K562 (cell line): Measurements from ENCODE around the gene ANKRD2. TPM values are rescaled to one million over a fixed set of nuclear protein-coding genes. Genes with fewer than 3 reads are reported as not detected.
A peak's percentile ranks its signal among the peaks of the same experiment; 100 is the strongest.
"Not testable (repeated sequence)": the region's sequence is repeated elsewhere in the genome, so short reads cannot be mapped to it uniquely, and the experiment has no call there.

ENCODE experiments used
- ATAC-seq: fragments of 200-7000 bp; cut with Tn5 transposase; 3 replicates; pipeline ENCODE4 v1.9.1; 2020; ENCODE audit warnings: moderate library complexity
- BruUV-seq: library from RNA; stranded (reverse); fragments of 400-500 nt; replicated peaks from 2 replicates; lab custom pipeline; 2021; lab: Mats Ljungman, UMichigan
- CTCF ChIA-PET: fragments of 300-600 bp; formaldehyde crosslinking; extraction: SDS; loops from one replicate; lab custom pipeline; 2021; ENCODE audit warnings: low intra/inter-chr PET ratio; lab: Yijun Ruan, JAX
- POLR2A ChIA-PET: fragments of 300-600, 350-650 bp; sonication (Branson Sonifier 250); formaldehyde crosslinking; extraction: SDS; loops from one replicate; lab custom pipeline; 2021; ENCODE audit warnings: antibody characterized with exemption, inconsistent platforms; lab: Yijun Ruan, JAX
- DNase-seq, 4 experiments: peaks; one replicate each; pipeline versions ENCODE4 v3.0.0 to v3.0.0-alpha.2; 2011 to 2018; ENCODE audit warnings: low spot score in 3 of 4, mixed read lengths in 3 of 4; ENCODE audit errors: extremely low read depth in 1 of 4
- FAIRE-seq: peaks from 2 replicates; lab custom pipeline; 2011; peaks lifted over from hg19 to GRCh38; lab: Jason Lieb, UNC
- H2AFZ ChIP-seq: 2 replicates; pipeline ENCODE4 v1.6.0; 2011; ENCODE audit warnings: low read depth, low read length, control low read depth, inconsistent platforms
- H3K27ac ChIP-seq: fragments of 200-600 bp; 3 replicates; pipeline ENCODE4 v1.8.0; 2011; ENCODE audit warnings: low read depth, mild to moderate bottlenecking, control low read depth, inconsistent platforms, low read length, moderate library complexity, mixed read lengths; ENCODE audit errors: extremely low read depth
- H3K27me3 ChIP-seq, 2 experiments: fragments of 300-600 bp in 1 of 2; 2 replicates in 1 of 2; 3 replicates in 1 of 2; pipeline versions ENCODE4 v1.6.0 to v1.8.0; 2011; ENCODE audit warnings: inconsistent platforms in 2 of 2, low read length in 2 of 2, mild to moderate bottlenecking in 1 of 2, mixed read lengths in 1 of 2, moderate library complexity in 1 of 2; ENCODE audit not compliant: control insufficient read depth in 2 of 2, insufficient read depth in 2 of 2
- H3K36me3 ChIP-seq: fragments of 300-600 bp; 3 replicates; pipeline ENCODE4 v1.8.0; 2011; ENCODE audit warnings: mild to moderate bottlenecking, low read length, inconsistent platforms; ENCODE audit not compliant: control insufficient read depth, insufficient read depth
- H3K4me1 ChIP-seq, 2 experiments: fragments of 200-600 bp in 1 of 2; replicated peaks in 1 of 2; 2 replicates in 1 of 2; 3 replicates in 1 of 2; pipeline versions ENCODE4 v1.5.1 to v1.8.0; 2011; ENCODE audit warnings: inconsistent platforms in 2 of 2, low read length in 2 of 2, mild to moderate bottlenecking in 1 of 2, mixed read lengths in 1 of 2, moderate library complexity in 1 of 2; ENCODE audit not compliant: control insufficient read depth in 2 of 2, insufficient read depth in 2 of 2
- H3K4me2 ChIP-seq: 2 replicates; pipeline ENCODE4 v1.6.1; 2011; ENCODE audit warnings: low read length, control low read depth, inconsistent platforms, mixed read lengths; ENCODE audit not compliant: insufficient read depth
- H3K4me3 ChIP-seq: fragments of 200-600 bp; sonication (generic), shearing (Covaris generic); 2 replicates; pipeline ENCODE4 v1.5.1; 2016; ENCODE audit warnings: control low read depth, inconsistent platforms
- H3K79me2 ChIP-seq: fragments of 200-600 bp; 3 replicates; pipeline ENCODE4 v1.8.0; 2011; ENCODE audit warnings: low read length, inconsistent platforms; ENCODE audit not compliant: control insufficient read depth, insufficient read depth
- H3K9ac ChIP-seq, 2 experiments: 2 replicates each; pipeline versions ENCODE4 v1.6.0 to v1.6.1; 2011; ENCODE audit warnings: low read depth in 2 of 2, low read length in 2 of 2, control low read depth in 1 of 2, inconsistent platforms in 1 of 2, mild to moderate bottlenecking in 1 of 2, mixed read lengths in 1 of 2; ENCODE audit not compliant: insufficient read depth in 1 of 2
- H3K9me1 ChIP-seq: one replicate; pipeline ENCODE4 v1.6.0; 2011; ENCODE audit warnings: inconsistent platforms, mild to moderate bottlenecking, low read length, moderate library complexity; ENCODE audit not compliant: control insufficient read depth, insufficient read depth
- H3K9me3 ChIP-seq: replicated peaks from 2 replicates; pipeline ENCODE4 v1.5.1; 2011; ENCODE audit warnings: low read depth, low read length, inconsistent platforms; ENCODE audit not compliant: control insufficient read depth, insufficient read depth
- H4K20me1 ChIP-seq: replicated peaks from 2 replicates; pipeline ENCODE4 v1.6.1; 2011; ENCODE audit warnings: low read length, inconsistent platforms, mixed read lengths; ENCODE audit not compliant: control insufficient read depth, insufficient read depth
- CBX3 ChIP-seq, 2 experiments: IDR thresholded peaks; 1 replicate in 1 of 2; 2 replicates in 1 of 2; pipeline ENCODE4 v1.6.1; 2012; ENCODE audit warnings: inconsistent platforms in 2 of 2, low read length in 2 of 2, borderline replicate concordance in 1 of 2, control low read depth in 1 of 2
- CBX5 ChIP-seq: IDR thresholded peaks from 2 replicates; pipeline ENCODE4 v1.6.1; 2014; ENCODE audit warnings: low read depth, borderline replicate concordance
- TRIM24 ChIP-seq, 2 experiments: fragments of 450-650 bp; IDR thresholded peaks; 2 replicates each; pipeline ENCODE4 v1.6.1; 2016
- ZNF280A ChIP-seq: fragments of 450-650 bp; IDR thresholded peaks from 2 replicates; pipeline ENCODE4 v1.6.1; 2018; ENCODE audit warnings: mild to moderate bottlenecking, low read depth; ENCODE audit not compliant: partially characterized antibody
- ZNF57 ChIP-seq: fragments of 450-650 bp; formaldehyde crosslinking; IDR thresholded peaks from 2 replicates; pipeline ENCODE4 v1.4.0; 2020; ENCODE audit warnings: mild to moderate bottlenecking, moderate library complexity
- WGBS: fragments of 100-300 bp; shearing (Covaris generic); methylation state at CpG from one replicate; pipeline ENCODE4 v1.1.6; 2016; ENCODE audit warnings: low coverage, mixed read lengths; ENCODE audit not compliant: insufficient coverage; ENCODE audit errors: missing lambda C conversion rate; 5-methylcytosine and 5-hydroxymethylcytosine counted together
- in situ Hi-C: fragments of 300-500 bp; cut with MboI; formaldehyde crosslinking; loops from 4 replicates; pipeline ENCODE4 v1.15.0; 2018; ENCODE audit warnings: inconsistent platforms, mixed read lengths
- intact Hi-C: fragments of 100-400 bp; cut with micrococcal nuclease; formaldehyde crosslinking; loops from 2 replicates; pipeline ENCODE4 v1.14.2; 2022
- polyA plus RNA-seq, 8 experiments: library from polyadenylated mRNA; depleted of rRNA in 4 of 8; stranded (reverse) in 5 of 8; unstranded in 3 of 8; fragments of >200 nt; fragmentation: Nextera tagmentation in 2 of 8; fragmentation: Illumina TruSeq in 1 of 8; extraction: Ambion mirVana in 2 of 8; extraction: Trizol in 1 of 8; gene quantifications; 2 replicates each; pipeline versions ENCODE4 v1.2.1 to v1.2.3, GENCODE V29; 2011 to 2014; ENCODE audit warnings: inconsistent platforms in 1 of 8, missing spikeins in 1 of 8
- total RNA-seq, 7 experiments: library from RNA; depleted of rRNA in 6 of 7; stranded (reverse); fragments of >200 nt in 6 of 7; fragmentation: Illumina TruSeq in 2 of 7; extraction: Trizol in 2 of 7; gene quantifications; 2 replicates each; pipeline versions ENCODE4 v1.2.1 to v1.2.3, GENCODE V29; 2011 to 2021; ENCODE audit warnings: low replicate concordance in 1 of 7

Gene ANKRD2
- total and polyA plus RNA-seq, 9 of the 15 experiments (the other 6 are each of a cell fraction or from before 2014, with no cell fraction given), result not detected

GRCh38 chr10:97562329-97562728, 10.2 kb upstream of the ANKRD2 start:
- H3K4me3 ChIP-seq, H3K4me1 ChIP-seq, H3K9me1 ChIP-seq, FAIRE-seq, POLR2A ChIA-PET, ATAC-seq, H3K79me2 ChIP-seq, H3K27ac ChIP-seq, H4K20me1 ChIP-seq, H3K9me3 ChIP-seq, in situ Hi-C loops, H3K36me3 ChIP-seq, H3K27me3 ChIP-seq, H3K4me2 ChIP-seq, BruUV-seq, CTCF ChIA-PET, H2AFZ ChIP-seq, H3K9ac ChIP-seq, intact Hi-C loops, DNase-seq: not testable (repeated sequence)
- WGBS, result 34% methylated on average over 5 of the region's 5 CpGs
- TF ChIP-seq TRIM24 (IDR thresholded peaks at IDR 0.05) (peak in 1 of 2 experiments; percentile 33; a peak in 1 of 4 replicates), CBX3 (IDR thresholded peaks at IDR 0.05; ENCODE audit: borderline replicate concordance in 1 of 2, low read length in 2 of 2) (peak in 1 of 2 experiments; percentile 52; a peak in 1 of 3 replicates), CBX5 (peak; percentile 63; the same call in 1 of the 2 replicates), ZNF57 (CRISPR knock-in tag) (peak; percentile 99), ZNF280A (peak; percentile 23)
